GM12875 (cell line): ENCODE data around the gene RGR.

Source experiments
- H3K4me3 ChIP-seq: one replicate; pipeline ENCODE4 v1.5.1; 2011; ENCODE audit warnings: low read depth, low read length, control low read depth
- CTCF ChIP-seq: IDR thresholded peaks from 2 replicates; pipeline ENCODE4 v1.5.1; 2011; ENCODE audit warnings: low read depth, mild to moderate bottlenecking, control low read depth, inconsistent platforms, low read length, moderate library complexity, borderline replicate concordance; ENCODE audit not compliant: insufficient read depth

The RGR gene

GRCh38 chr10:84286695-84287094 is 41.8 kb downstream of the RGR start:
- no peak overlapping the region for H3K4me3 ChIP-seq
- no peak for TF ChIP-seq CTCF

- TF ChIP-seq CTCF, result no peak
- H3K4me3 ChIP-seq, result no peak overlapping the region
Measured at GRCh38 chr10:84288151-84288550, 43.3 kb downstream of the RGR start.

- H3K4me3 ChIP-seq, result no peak overlapping the region
- TF ChIP-seq CTCF, result no peak
Measured at GRCh38 chr10:84289521-84290200, 44.8 kb downstream of the RGR start.

- no peak overlapping the region for H3K4me3 ChIP-seq
- no peak for TF ChIP-seq CTCF
Measured at GRCh38 chr10:84290235-84290634, 45.4 kb downstream of the RGR start.

- no peak overlapping the region for H3K4me3 ChIP-seq
- no peak for TF ChIP-seq CTCF
Measured at GRCh38 chr10:84291384-84291783, 46.5 kb downstream of the RGR start.

- TF ChIP-seq CTCF, result no peak
- no peak overlapping the region for H3K4me3 ChIP-seq
Measured at GRCh38 chr10:84292502-84292901, 47.6 kb downstream of the RGR start.

- no peak for TF ChIP-seq CTCF
Measured at GRCh38 chr10:84293171-84293570, 48.3 kb downstream of the RGR start.

More at GRCh38 chr10:84293171-84293570, 48.3 kb downstream of the RGR start:
- H3K4me3 ChIP-seq, result no peak overlapping the region
